K562 (cell line): ENCODE data around the gene PIGL. TPM values are rescaled to one million over a fixed set of nuclear protein-coding genes. Genes with fewer than 3 reads are reported as not detected.

Experiments
- ATAC-seq: fragments of 200-7000 bp; cut with Tn5 transposase; 3 replicates; pipeline ENCODE4 v1.9.1; 2020; ENCODE audit warnings: moderate library complexity
- BruUV-seq: library from RNA; stranded (reverse); fragments of 400-500 nt; replicated peaks from 2 replicates; lab custom pipeline; 2021; lab: Mats Ljungman, UMichigan
- CTCF ChIA-PET: fragments of 300-600 bp; formaldehyde crosslinking; extraction: SDS; loops from one replicate; lab custom pipeline; 2021; ENCODE audit warnings: low intra/inter-chr PET ratio; lab: Yijun Ruan, JAX
- POLR2A ChIA-PET: fragments of 300-600, 350-650 bp; sonication (Branson Sonifier 250); formaldehyde crosslinking; extraction: SDS; loops from one replicate; lab custom pipeline; 2021; ENCODE audit warnings: antibody characterized with exemption, inconsistent platforms; lab: Yijun Ruan, JAX
- DNase-seq, 4 experiments: peaks; one replicate each; pipeline versions ENCODE4 v3.0.0 to v3.0.0-alpha.2; 2011 to 2018; ENCODE audit warnings: low spot score in 3 of 4, mixed read lengths in 3 of 4; ENCODE audit errors: extremely low read depth in 1 of 4
- FAIRE-seq: peaks from 2 replicates; lab custom pipeline; 2011; peaks lifted over from hg19 to GRCh38; lab: Jason Lieb, UNC
- H2AFZ ChIP-seq: 2 replicates; pipeline ENCODE4 v1.6.0; 2011; ENCODE audit warnings: low read depth, low read length, control low read depth, inconsistent platforms
- H3K27ac ChIP-seq: fragments of 200-600 bp; 3 replicates; pipeline ENCODE4 v1.8.0; 2011; ENCODE audit warnings: low read depth, mild to moderate bottlenecking, control low read depth, inconsistent platforms, low read length, moderate library complexity, mixed read lengths; ENCODE audit errors: extremely low read depth
- H3K27me3 ChIP-seq, 2 experiments: fragments of 300-600 bp in 1 of 2; 2 replicates in 1 of 2; 3 replicates in 1 of 2; pipeline versions ENCODE4 v1.6.0 to v1.8.0; 2011; ENCODE audit warnings: inconsistent platforms in 2 of 2, low read length in 2 of 2, mild to moderate bottlenecking in 1 of 2, mixed read lengths in 1 of 2, moderate library complexity in 1 of 2; ENCODE audit not compliant: control insufficient read depth in 2 of 2, insufficient read depth in 2 of 2
- H3K36me3 ChIP-seq: fragments of 300-600 bp; 3 replicates; pipeline ENCODE4 v1.8.0; 2011; ENCODE audit warnings: mild to moderate bottlenecking, low read length, inconsistent platforms; ENCODE audit not compliant: control insufficient read depth, insufficient read depth
- H3K4me1 ChIP-seq, 2 experiments: fragments of 200-600 bp in 1 of 2; replicated peaks in 1 of 2; 2 replicates in 1 of 2; 3 replicates in 1 of 2; pipeline versions ENCODE4 v1.5.1 to v1.8.0; 2011; ENCODE audit warnings: inconsistent platforms in 2 of 2, low read length in 2 of 2, mild to moderate bottlenecking in 1 of 2, mixed read lengths in 1 of 2, moderate library complexity in 1 of 2; ENCODE audit not compliant: control insufficient read depth in 2 of 2, insufficient read depth in 2 of 2
- H3K4me2 ChIP-seq: 2 replicates; pipeline ENCODE4 v1.6.1; 2011; ENCODE audit warnings: low read length, control low read depth, inconsistent platforms, mixed read lengths; ENCODE audit not compliant: insufficient read depth
- H3K4me3 ChIP-seq: fragments of 200-600 bp; sonication (generic), shearing (Covaris generic); 2 replicates; pipeline ENCODE4 v1.5.1; 2016; ENCODE audit warnings: control low read depth, inconsistent platforms
- H3K79me2 ChIP-seq: fragments of 200-600 bp; 3 replicates; pipeline ENCODE4 v1.8.0; 2011; ENCODE audit warnings: low read length, inconsistent platforms; ENCODE audit not compliant: control insufficient read depth, insufficient read depth
- H3K9ac ChIP-seq, 2 experiments: 2 replicates each; pipeline versions ENCODE4 v1.6.0 to v1.6.1; 2011; ENCODE audit warnings: low read depth in 2 of 2, low read length in 2 of 2, control low read depth in 1 of 2, inconsistent platforms in 1 of 2, mild to moderate bottlenecking in 1 of 2, mixed read lengths in 1 of 2; ENCODE audit not compliant: insufficient read depth in 1 of 2
- H3K9me1 ChIP-seq: one replicate; pipeline ENCODE4 v1.6.0; 2011; ENCODE audit warnings: inconsistent platforms, mild to moderate bottlenecking, low read length, moderate library complexity; ENCODE audit not compliant: control insufficient read depth, insufficient read depth
- H3K9me3 ChIP-seq: replicated peaks from 2 replicates; pipeline ENCODE4 v1.5.1; 2011; ENCODE audit warnings: low read depth, low read length, inconsistent platforms; ENCODE audit not compliant: control insufficient read depth, insufficient read depth
- H4K20me1 ChIP-seq: replicated peaks from 2 replicates; pipeline ENCODE4 v1.6.1; 2011; ENCODE audit warnings: low read length, inconsistent platforms, mixed read lengths; ENCODE audit not compliant: control insufficient read depth, insufficient read depth
- HOXB6 ChIP-seq: fragments of 250-450 bp; sonication (Bioruptor Pico); IDR thresholded peaks from 2 replicates; pipeline ENCODE4 v1.5.1; 2022; ENCODE audit warnings: mild to moderate bottlenecking, borderline replicate concordance
- SPI1 ChIP-seq: IDR thresholded peaks from 2 replicates; pipeline ENCODE4 v1.6.1; 2011; ENCODE audit warnings: low read depth, low read length, control low read depth, borderline replicate concordance
- TEAD2 ChIP-seq: fragments of 450-650 bp; IDR thresholded peaks from 2 replicates; pipeline ENCODE4 v1.6.1; 2016; ENCODE audit warnings: missing genetic modification characterization, control low read depth, missing compliant biosample characterization
- TEAD4 ChIP-seq, 2 experiments: sonication (generic) in 1 of 2; formaldehyde crosslinking in 1 of 2; IDR thresholded peaks; 2 replicates each; pipeline versions ENCODE4 v1.6.1 to v1.8.0; 2012 to 2022; ENCODE audit warnings: borderline replicate concordance in 1 of 2, inconsistent platforms in 1 of 2, low read length in 1 of 2, mild to moderate bottlenecking in 1 of 2, missing genetic modification reagents in 1 of 2
- ZBTB8A ChIP-seq: fragments of 450-650 bp; IDR thresholded peaks from 2 replicates; pipeline ENCODE4 v1.6.1; 2018; ENCODE audit warnings: mild to moderate bottlenecking, moderate library complexity; ENCODE audit not compliant: partially characterized antibody
- ZKSCAN3 ChIP-seq: fragments of 250-450 bp; sonication (Bioruptor Pico); IDR thresholded peaks from 2 replicates; pipeline ENCODE4 v1.4.0; 2020
- ZNF584 ChIP-seq: fragments of 200-800 bp; sonication (Bioruptor generic); IDR thresholded peaks from 2 replicates; pipeline ENCODE4 v1.6.1; 2016; ENCODE audit warnings: low read depth, mild to moderate bottlenecking, missing genetic modification characterization, missing compliant biosample characterization
- ZNF592 ChIP-seq: fragments of 450-650 bp; IDR thresholded peaks from 2 replicates; pipeline ENCODE4 v1.6.1; 2017; ENCODE audit warnings: antibody characterized with exemption, mild to moderate bottlenecking
- WGBS: fragments of 100-300 bp; shearing (Covaris generic); methylation state at CpG from one replicate; pipeline ENCODE4 v1.1.6; 2016; ENCODE audit warnings: low coverage, mixed read lengths; ENCODE audit not compliant: insufficient coverage; ENCODE audit errors: missing lambda C conversion rate; 5-methylcytosine and 5-hydroxymethylcytosine counted together
- in situ Hi-C: fragments of 300-500 bp; cut with MboI; formaldehyde crosslinking; loops from 4 replicates; pipeline ENCODE4 v1.15.0; 2018; ENCODE audit warnings: inconsistent platforms, mixed read lengths
- intact Hi-C: fragments of 100-400 bp; cut with micrococcal nuclease; formaldehyde crosslinking; loops from 2 replicates; pipeline ENCODE4 v1.14.2; 2022
- polyA plus RNA-seq, 8 experiments: library from polyadenylated mRNA; depleted of rRNA in 4 of 8; stranded (reverse) in 5 of 8; unstranded in 3 of 8; fragments of >200 nt; fragmentation: Nextera tagmentation in 2 of 8; fragmentation: Illumina TruSeq in 1 of 8; extraction: Ambion mirVana in 2 of 8; extraction: Trizol in 1 of 8; gene quantifications; 2 replicates each; pipeline versions ENCODE4 v1.2.1 to v1.2.3, GENCODE V29; 2011 to 2014; ENCODE audit warnings: inconsistent platforms in 1 of 8, missing spikeins in 1 of 8
- total RNA-seq, 7 experiments: library from RNA; depleted of rRNA in 6 of 7; stranded (reverse); fragments of >200 nt in 6 of 7; fragmentation: Illumina TruSeq in 2 of 7; extraction: Trizol in 2 of 7; gene quantifications; 2 replicates each; pipeline versions ENCODE4 v1.2.1 to v1.2.3, GENCODE V29; 2011 to 2021; ENCODE audit warnings: low replicate concordance in 1 of 7

The PIGL gene
- total and polyA plus RNA-seq, 9 of the 15 experiments (the other 6 are each of a cell fraction or from before 2014, with no cell fraction given), result 19.9 to 55.3 (median 29.6) TPM

GRCh38 chr17:16329519-16330271 is 112.7 kb downstream of the PIGL start:
- no peak for ATAC-seq
- Histone ChIP-seq H3K4me1 (no peaks in the 10 kb centered on the region; a peak in 1 of 5 replicates), H3K79me2 (no peaks in the 10 kb centered on the region), H3K4me3 (no peak overlapping the region), H3K4me2 (no peak overlapping the region)
- CTCF ChIA-PET, result no interaction called here
- TF ChIP-seq TEAD4 (IDR thresholded peaks at IDR 0.05; ENCODE audit: low read length) (no peak), TEAD4 (CRISPR knock-in tag; IDR thresholded peaks at IDR 0.05; ENCODE audit: borderline replicate concordance) (no peak), SPI1 (peak; percentile 7; the same call in 1 of the 2 replicates), ZBTB8A (no peak), TEAD2 (tag) (no peak), ZKSCAN3 (CRISPR knock-in tag) (no peak), ZNF592 (no peak), HOXB6 (CRISPR knock-in tag) (no peak), ZNF584 (CRISPR knock-in tag) (no peak)
- TF ChIP-seq, all 486 proteins: peak for 1
- POLR2A ChIA-PET, result interaction anchor here (0.8 to 1.0 kb wide), 2 partner anchors 16 to 51 kb away, joined by 3 read pairs; partner anchors contain the start of gene UBB
- WGBS, result 53% methylated on average over 9 of the region's 11 CpGs
- Histone ChIP-seq H2AFZ (no peak overlapping the region), H3K9ac (0 out of 4 replicates have a peak overlapping the region, but pooled peaks of 1 of the 2 experiments have one; percentile 28), H3K9me3 (no peaks in the 10 kb centered on the region), H3K9me1 (no peaks in the 10 kb centered on the region), H3K36me3 (peaks cover 5% of the 10 kb centered on the region; the same call in 1 of the 3 replicates), H3K27me3 (no peaks in the 10 kb centered on the region), H3K27ac (no peak overlapping the region), H4K20me1 (no peaks in the 10 kb centered on the region)
- in situ Hi-C loops (no loop called here), intact Hi-C loops (no loop called here)
- DNase-seq, result no peak
- no TSS peak for BruUV-seq
- no peak for FAIRE-seq
